Fibroblast of the conjunctiva (primary cell): ENCODE measurements around the gene PGM2.
"Not testable (repeated sequence)": the region's sequence is repeated elsewhere in the genome, so short reads cannot be mapped to it uniquely, and the experiment has no call there.

Experiments
- DNase-seq: peaks from one replicate; pipeline ENCODE4 v3.0.0-alpha.2; 2010; ENCODE audit warnings: low read depth

Gene PGM2

DNA sequence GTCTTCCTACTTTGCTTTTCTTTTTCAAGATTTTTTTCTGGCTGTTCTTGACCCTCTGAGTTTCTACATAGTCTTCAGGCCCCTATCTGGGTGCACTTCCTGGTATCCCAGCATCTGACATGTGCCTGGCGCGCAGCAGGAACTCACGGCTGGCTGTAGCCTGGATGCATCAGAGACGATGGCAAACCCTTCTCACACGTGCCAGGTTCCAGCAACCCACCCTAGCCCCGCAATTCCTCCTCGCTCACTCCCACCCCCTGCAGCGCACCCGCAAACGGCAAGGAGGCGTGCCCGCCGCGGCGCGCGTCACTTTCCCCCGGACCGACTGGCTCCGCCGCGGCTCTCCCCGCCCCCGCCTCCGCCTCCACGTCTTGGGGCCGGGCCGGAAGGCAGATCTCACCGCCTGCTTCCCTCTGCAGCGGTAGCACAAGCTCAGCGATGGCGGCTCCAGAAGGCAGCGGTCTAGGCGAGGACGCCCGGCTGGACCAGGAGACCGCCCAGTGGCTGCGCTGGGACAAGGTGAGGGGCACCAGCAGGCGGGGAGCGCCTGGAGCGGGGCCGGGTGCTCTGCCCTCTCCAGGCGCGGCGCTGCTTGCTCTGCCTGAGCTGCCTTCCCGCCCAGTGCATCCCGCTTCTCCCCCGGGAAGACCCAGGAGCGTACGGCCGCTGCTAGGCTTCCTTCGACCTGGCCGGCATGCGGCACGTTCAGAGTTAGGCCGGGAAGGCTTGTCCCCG, at the start of gene PGM2:
Gene PGM2 (plus strand): TSS at position 392 of the 735 bp plus-strand sequence. CDS start 47 bp downstream, at position 439.
- DNase-seq: peak; percentile 61

DNA sequence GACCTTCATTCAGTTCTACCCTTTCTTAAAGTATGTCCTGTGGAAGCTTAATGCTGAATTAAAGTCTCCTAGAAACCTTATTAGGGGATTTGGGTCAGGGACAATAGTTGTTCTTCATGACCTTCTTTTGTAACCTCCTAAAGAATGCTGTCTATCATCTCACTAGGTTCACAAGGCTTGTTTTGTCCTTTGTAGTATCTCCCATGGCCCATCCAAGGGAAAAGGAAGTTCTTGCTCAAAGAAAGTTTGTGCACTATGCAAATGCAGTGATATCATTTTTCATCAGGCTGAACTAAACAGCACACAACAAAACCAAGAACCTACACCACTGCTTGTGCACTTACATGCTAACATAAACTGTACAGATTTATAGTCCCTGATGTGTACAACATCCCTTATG, 46.6 kb upstream of the PGM2 start:
- no peak for DNase-seq

DNA sequence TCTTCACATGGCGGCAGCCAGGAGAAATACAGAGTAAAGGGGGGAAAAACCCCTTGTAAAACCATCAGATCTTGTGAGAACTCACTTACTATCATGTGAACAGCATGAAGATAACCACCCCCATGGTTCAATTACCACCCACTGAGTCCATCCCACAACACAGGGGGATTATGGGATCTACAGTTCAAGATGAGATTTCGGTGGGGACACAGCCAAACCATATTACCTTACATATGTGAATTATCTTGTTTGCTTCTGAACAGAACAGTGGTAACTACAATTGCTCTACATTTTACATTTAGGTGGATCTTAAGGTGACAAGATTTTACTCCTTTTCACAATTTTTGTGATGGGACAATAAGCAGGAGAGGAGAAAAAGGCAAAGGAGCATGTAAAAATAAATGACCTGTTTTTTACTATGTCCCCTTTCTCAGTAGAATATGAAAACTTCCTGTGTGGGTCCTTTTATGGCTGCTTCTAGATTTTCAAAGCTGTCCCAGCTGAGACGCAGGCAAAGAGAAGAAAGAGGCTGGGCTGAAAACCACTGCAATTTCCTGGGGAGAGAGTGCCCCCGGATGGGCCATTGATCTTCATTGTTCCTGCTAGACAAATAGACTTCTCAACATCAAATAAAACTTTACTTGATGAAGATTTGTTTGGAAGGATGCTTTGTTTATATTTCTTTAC, 45.9 kb upstream of the PGM2 start:
- peak; percentile 8 for DNase-seq

DNA sequence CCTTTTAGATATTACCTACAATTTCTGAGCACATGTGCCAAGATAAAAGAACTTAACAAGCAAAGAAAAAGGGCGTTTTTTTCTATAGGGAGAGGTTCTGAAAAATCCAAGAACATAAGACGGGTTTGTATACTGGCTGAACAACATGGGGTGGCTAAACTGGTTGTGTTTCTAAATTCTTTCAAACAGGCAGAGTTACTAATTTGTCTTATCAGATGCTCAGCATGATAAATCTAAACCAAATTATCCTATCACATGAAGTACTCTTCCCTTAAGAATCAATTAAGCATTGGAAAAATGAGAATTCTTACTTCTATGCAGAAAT, 45.4 kb upstream of the PGM2 start:
- no peak for DNase-seq

DNA sequence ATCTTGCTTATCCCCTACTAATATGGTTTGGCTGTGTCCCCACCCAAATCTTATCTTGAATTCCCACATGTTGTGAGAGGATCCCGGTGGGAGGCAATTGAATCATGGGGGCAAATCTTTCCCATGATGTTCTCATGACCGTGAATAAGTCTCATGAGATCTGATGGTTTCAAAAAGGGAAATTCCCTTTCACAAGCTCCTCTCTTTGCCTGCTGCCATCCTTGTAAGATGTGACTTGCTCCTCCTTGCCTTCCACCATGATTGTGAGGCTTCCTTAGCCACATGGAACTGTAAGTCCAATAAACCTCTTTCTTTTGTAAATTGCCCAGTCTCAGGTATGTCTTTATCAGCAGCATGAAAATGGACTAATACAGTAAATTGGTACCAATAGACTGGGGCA, 40.2 kb upstream of the PGM2 start:
- not testable (repeated sequence) for DNase-seq

DNA sequence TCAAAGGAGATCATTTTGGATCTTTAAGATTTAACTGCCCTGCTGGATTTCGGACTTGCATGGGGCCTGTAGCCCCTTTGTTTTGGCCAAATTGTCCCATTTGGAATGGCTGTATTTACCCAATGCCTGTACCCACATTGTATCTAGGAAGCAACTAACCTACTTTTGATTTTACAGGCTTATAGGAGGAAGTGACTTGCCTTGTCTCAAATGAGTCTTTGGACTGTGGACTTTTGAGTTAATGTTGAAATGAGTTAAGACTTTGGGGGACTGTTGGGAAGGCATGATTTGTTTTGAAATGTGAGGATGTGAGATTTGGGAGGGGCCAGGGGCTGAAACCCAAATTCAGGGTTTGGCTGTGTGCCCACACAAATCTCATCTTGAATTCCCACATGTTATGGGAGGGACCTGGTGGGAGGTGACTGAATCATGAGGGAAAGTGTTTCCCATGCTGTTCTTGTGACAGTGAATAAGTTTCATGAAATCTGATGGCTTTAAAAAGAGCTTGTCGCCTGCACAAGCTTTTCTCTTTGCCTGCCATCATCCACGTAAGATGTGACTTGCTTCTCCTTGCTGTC, 38.5 kb upstream of the PGM2 start:
- DNase-seq: not testable (repeated sequence)

DNA sequence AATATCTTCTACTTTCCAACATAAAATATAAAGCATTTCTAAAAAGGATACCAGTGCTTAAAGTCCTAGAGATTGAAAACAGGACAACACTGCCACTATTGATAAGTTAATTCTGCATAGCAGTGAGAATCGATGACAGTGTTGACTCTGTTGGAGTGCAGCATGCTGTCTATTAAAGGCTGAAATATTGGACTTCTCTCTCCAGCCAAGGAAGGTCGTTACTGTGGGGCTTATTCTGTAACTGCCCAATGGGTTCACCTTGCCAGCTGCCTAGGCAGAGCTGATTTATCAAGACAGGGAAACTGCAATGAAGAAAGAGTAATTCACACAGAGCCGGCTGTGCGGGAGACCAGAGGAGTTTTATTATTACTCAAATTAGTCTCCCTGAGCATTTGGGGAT, 37.7 kb upstream of the PGM2 start:
- DNase-seq: no peak

DNA sequence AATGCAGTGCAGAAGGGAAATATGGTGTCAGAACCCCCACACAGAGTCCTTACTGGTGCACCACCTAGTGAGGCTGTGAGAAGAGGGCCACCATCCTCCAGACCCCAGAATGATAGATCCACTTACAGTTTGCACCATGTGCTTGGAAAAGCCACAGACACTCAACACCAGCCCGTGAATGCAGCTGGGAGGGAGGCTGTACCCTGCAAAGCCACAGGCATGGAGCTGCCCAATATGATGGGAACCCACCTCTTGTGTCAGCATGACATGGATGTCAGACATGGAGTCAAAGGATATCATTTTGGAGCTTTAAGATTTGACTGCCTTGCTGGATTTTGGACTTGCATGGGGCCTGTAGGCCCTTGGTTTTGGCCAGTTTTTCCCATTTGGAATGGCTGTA, 34.2 kb upstream of the PGM2 start:
- no peak for DNase-seq

DNA sequence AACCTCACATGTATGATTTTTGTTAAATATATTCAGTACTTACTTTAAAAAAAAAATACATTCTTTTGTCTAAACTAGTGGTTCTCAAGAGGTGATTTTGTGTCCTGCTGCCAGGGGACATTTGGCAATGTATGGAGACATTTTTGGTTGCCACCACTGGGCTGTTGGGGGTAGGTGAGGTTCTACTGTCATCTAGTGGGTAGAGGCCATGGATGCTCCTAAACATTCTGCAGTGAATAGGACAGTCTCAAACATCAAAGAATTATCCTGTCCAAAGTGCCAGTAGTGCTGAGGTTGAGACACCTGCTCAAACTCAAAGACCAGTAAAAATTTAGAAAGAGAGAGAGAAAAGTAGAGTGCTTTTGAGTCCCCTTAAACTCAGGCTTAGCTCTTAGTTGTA, 32.9 kb upstream of the PGM2 start:
- DNase-seq: peak; percentile 5

DNA sequence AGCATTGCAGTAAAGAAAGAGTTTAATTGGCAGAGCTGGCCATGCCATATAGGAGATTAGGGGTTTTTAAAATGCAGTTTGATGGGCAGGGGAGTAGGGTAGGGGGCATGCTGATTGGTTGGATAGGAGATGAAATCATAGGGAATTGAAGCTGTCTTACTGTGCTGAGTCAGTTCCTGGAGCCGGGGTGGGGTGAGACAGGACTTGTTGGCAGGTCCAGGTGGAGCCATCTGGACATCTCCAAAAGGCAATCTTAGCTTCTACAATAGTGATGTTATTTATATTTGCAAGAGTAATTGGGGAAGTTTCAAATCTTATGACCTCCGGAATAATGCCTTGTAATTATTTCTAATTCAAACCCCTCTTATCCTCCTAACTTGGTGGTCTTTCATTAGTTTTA, 32.4 kb upstream of the PGM2 start:
- DNase-seq: no peak

DNA sequence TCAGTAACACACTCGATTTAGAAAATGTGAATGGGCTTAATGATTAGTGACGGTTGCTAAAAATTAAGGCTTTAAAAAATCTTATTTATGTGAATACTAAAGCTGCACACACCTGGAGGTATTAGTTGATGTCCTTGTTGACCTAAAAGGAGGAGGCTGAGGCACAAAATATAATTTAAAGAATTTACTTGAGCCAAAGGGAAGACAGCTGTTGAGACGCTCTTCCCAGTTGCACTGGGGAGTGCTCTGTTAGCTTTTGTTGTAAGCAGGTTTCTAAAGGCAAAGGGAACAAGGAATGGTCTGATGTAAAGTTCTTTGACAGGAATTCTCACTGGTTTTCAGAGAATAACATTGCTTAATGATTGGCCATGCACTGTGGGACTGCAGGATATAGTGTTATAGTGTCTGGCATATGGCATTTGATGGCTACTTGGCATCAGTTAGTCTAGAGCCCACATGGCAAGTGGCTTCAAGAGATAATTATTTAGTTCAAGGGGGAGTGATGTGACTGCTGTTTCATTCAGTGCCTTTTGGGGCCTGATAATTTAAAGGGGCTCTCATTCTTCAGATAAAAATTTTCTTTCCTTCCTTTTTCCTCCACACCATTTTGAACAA, 30.8 kb upstream of the PGM2 start:
- no peak for DNase-seq

DNA sequence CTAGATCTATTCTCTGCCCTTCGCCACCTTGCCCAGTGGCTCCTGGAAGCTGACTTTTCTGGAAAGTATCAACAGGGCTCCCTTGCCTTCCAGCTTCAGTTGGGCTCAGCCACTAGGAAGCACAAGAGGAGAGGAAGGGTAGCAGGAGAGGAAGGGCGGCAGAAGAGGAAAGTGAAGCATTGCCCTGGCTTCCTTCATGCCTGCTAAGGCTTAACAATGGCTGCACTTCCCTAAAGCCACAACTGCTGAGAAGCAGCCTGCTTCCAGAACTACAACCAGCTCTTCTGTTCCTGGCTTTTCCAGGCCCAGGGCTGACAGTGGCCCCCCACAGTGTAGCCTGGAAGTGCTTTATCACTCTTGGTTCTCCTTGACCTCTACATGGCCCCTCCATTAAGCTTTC, 29.1 kb upstream of the PGM2 start:
- DNase-seq: no peak

DNA sequence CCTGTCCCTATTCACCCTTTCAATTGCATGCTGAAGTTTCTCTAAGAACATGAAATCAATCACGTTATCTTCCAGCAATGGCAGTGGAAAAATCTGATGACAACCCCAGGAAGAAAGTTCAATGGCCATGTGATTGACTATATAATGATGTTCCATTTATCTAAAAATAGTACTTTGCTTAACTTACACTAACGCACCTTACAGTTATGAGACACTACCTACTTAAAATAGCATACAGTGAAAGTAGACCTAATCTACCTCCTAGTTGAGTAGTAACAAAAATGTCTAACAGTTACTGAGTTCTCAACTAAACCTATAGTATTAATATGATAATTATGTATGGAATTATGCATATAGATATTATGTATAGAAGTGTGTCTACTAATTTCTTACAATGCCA, 28.6 kb upstream of the PGM2 start:
- no peak for DNase-seq

DNA sequence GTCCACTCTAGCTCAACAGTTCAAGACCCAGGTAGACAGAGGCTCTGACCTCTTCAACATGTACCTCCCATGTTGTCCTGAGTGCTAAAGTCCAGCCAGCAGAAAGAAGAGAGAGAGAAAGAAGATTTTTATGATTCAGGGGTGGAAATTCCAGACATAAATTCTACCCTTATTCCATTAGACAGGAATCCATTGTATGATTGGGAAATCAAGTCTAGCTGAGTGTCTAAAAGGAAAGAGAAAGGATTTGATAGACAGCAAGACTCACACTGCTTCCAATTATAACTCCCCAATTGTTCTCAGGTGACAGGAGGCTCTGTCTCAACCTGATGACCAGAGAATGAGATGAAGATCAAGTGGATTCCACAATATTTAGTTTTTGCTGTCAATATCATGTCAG, 27.9 kb upstream of the PGM2 start:
- no peak for DNase-seq

DNA sequence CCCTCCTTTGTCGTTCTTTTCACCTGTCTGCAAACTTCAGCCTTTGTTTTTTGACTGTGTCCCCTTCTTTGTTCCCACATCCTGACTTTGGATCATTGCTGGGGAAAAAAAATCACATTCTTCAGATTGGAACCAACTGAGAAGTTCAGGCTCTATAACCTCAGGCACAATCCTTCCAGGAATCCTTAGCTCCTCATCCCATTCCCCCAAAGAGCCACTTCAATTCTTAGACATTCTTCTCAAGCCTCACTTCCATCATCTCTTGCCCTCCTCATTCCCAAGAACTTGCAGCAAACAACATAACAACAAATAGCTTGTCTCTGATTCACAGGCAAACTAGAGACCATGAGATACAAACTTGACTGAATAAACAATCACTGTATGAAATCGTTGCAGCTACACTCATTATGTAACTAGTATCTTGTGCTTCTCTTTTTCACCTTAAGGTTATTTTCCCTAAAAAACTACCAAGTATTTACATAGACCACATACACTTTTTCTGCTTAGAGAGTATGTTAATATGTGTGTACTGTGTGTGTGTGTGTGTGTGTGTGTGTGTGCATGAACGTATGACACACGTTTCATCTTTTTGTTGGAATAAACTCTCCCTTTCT, 26.4 kb upstream of the PGM2 start:
- DNase-seq: no peak

DNA sequence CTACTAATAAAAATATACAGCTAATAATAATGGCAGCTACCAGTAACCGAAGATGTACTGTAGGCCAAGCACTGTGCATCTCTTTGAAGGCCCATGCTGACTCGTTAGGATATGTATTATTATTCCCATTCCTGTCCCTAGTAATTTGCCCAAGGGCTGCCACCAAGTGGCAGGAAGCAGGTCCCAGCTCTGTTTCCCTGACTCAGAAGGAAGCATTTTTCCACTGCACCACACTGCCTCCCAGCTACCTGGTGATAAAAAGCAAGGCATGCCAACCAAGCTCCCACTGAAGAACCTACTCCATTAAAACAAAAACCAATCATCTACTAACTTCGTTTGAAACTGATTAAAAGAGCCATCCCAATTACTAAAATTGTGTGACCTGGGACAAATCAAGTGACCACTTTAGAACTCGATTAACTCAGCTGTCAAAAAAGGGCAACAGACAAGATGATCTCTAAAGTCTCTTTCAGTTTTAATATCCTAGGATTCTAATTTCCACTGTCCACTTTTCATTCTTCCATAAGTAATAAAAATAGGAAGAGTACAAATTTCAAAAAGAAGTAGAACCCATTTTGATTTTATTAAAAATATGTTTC, 24.3 kb upstream of the PGM2 start:
- no peak for DNase-seq

DNA sequence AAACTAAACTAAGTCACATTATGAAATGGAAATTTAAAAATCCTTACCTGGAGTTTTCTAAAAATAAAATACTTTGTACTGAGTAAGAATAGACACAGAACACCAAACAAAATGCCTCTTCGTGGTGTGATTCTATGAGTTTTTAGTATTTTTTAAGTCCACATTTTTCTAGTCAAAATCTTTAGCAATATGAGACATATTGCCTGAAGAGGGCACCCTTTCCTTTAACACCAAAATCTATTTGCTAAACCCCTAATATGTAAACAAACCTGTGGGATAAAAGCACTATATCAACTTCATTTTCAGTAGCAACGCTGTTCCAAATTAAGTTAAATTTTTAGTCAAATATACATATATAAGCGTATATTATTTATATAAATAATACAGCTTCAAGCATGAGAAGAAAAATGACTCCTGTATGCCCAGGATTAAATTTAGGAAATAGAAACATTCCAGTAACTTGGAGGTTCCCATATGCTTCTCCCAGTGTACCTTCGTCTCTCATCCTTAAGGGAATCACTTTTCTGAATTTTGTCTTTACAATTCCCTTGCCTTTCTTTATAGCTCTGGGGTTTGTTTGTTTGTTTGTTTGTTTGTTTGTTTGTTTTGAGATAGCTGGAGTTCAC, 23.0 kb upstream of the PGM2 start:
- DNase-seq: peak; percentile 41

DNA sequence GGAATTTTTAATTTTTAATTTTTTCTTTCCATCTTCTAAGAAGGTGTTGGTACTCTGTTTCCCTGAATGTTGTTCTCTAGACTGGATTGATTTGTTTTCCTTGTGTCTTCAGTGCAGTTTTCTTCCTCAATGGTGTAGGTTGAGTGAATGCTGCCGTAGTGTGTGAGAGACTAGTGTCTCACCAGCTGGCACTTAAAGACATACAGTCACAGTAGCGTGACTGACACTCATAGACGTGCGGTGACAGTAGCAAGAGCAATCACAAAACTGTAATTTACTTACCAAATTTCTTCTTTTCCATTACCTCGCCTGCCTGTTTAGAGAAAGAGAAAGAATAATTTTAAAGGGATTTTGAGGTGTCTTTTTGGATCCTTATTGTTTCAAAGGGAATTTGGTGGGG, 21.4 kb upstream of the PGM2 start:
- no peak for DNase-seq

DNA sequence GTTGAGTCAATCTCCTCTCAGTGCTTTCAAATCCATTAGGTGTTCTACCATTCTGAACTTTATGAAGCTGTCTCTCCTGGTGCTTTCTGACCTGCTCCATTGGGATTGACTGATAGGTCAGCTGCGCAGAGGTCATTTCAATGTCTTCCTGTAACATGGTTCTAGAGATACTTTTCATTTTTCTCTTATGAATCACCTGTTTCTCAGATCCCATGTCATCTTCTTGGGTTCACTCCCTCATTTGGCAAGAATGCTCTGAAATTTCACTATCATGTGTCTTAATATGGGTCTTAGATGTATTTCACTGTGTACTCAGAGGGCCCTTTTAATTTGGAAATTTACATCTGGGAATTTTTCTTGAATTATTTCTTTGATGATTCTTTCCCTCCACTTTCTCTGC, 13.8 kb upstream of the PGM2 start:
- no peak for DNase-seq

DNA sequence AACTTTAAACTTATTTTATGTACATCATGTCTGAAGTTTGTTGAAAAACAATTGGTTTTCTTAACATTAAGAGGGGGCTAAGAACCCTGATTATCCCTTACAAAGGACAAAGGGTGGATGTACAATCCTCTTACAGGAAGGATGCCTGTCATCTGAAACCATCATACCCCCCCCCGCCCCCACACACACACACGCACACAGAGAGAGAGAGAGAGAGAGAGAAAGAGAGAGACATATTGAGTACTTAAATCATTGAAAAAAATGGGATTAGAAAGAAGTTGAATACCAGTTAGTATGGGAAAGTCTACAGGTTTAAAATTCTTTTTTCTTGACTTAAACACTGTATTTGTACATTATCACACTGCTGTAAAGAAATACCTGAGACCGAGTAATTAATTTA, 10.9 kb upstream of the PGM2 start:
- no peak for DNase-seq

DNA sequence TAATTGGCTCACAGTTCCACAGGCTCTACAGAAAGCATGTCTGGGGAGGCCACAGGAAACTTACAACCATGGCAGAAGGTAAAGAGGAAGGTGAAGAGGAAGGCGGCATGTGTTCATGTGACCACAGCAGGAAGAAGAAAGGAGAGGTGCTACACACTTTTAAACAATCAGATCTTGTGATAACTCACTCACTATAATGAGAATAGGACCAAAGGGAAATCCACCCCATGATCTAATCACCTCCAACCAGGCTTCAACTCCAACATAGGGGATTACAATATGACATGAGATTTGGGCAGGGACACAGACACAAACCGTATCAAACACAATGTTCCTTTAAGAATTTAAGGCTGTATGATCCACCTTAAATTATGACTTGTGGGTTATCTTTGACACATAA, 10.5 kb upstream of the PGM2 start:
- DNase-seq: no peak

DNA sequence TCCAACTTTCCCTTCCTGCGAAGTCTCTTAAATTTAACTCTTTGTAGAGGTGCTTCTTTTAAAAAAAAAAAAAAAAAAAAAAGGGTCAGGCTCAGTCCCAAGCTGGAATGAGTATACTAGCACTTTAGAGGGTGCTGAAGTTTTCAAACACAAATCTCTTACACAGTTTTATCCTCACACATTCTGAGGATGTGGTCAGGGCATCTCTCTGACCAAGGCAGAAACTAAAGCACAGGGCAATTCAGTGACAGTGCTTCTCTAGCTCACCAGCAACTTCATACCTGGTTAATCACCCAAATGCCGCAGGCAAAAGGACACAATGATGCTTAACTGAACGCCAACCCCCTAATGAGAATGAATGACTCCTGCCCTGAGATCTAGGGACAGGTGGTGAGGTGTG, 9.8 kb upstream of the PGM2 start:
- DNase-seq: no peak
